ENCODE measurements around the gene ARFGEF2.
"Not testable (repeated sequence)": the region's sequence is repeated elsewhere in the genome, so short reads cannot be mapped to it uniquely, and the experiment has no call there.

The ARFGEF2 gene

GRCh38 chr20:48957533-48957932 lies 36.0 kb downstream of the ARFGEF2 start:
- no peak for DNase-seq

GRCh38 chr20:48958743-48959142 lies 37.2 kb downstream of the ARFGEF2 start:
- DNase-seq = no peak

GRCh38 chr20:48959899-48960550 lies 38.5 kb downstream of the ARFGEF2 start:
- no peak for DNase-seq

- DNase-seq = no peak
These were observed 40.9 kb downstream of the ARFGEF2 start for GRCh38 chr20:48962421-48962820.

DNA sequence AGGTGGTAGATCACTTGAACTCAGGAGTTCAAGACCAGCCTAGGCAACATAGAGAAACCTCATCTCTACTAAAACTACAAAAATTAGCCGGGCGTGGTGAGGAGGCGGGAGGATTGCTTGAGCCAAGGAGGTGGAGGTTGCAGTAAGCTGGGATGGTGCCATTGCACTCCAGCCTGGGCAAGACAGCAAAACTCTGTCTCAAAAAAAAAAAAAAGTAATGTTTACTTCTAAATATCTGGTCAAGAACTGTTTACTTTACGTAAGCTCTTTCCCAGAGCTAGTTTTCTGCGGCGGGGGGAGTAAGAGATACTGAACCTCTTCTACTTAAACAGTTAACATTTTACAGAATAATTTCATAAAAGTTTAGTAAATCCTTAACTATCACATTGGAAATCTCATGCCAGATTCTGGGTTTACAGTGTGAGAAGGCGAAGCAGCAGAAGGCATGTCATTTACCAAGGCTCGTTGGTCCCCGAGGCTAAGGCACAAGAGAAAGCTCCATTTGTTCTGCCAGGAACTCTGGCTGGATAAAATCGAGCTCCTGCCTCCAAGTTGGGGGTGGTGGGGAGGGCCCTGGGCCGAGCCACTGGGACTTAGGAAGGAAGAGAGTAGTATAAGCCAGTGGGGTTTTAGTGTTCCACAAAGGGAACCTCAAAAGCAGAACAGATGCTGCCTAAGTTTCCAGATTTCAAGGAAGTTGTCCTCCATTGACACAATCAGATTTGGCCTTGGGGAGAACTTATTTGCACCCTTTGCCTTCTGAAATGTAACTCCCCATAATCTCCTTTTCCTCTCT lies 41.7 kb downstream of the ARFGEF2 start:
- DNase-seq = no peak

GRCh38 chr20:48965189-48965910 lies 43.8 kb downstream of the ARFGEF2 start:
- no peak for DNase-seq

DNA sequence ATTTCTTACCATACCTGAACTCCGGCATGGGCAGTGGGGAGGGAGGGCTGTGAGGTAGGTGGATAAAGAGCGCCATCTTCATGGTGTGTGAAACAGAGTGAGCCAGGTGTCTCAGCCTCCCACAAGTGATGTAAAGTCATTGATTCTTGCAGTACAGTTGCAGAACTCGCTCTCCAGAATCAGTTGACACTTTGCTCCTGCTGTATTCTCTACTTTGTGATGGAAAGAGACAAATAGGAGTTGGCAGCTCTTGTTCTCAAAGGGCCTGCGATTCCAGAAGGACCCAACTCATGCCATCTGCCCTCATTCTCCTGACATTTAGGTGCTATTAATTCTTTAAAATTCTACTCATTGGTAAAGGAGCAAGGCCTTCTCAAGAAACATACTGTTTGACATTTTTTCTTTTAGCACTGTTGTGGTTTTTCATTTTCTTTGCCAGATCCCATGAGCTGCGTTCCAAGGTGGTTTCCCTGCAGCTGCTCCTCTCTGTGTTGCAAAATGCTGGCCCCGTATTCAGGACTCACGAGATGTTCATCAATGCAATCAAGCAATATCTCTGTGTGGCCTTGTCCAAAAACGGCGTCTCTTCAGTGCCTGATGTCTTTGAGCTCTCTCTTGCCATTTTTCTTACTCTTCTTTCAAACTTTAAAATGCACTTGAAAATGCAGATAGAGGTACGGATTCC lies 49.3 kb downstream of the ARFGEF2 start:
- no peak for DNase-seq

DNA sequence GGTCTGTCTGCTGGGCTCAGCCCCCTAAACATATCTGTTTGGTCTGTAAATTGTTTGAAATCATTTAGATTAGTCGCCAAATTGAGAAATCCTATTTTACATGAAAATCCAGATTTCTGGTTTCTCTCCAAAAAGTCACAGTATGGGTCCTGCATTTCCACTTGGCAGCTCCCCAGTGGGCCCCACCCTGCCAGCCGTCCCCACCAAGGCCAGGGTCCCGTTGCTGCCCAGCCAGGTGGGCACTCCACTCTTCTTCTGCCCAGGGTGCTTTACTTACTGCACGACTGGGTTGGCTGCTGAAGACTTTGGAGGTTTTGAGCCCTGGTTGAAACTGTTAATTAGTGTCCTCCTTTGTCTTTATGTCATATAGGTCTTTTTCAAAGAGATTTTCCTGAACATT lies 50.4 kb downstream of the ARFGEF2 start:
- DNase-seq = no peak

- no peak for DNase-seq
These were observed 51.3 kb downstream of the ARFGEF2 start for GRCh38 chr20:48972816-48973215.

GRCh38 chr20:48975955-48976354 lies 54.4 kb downstream of the ARFGEF2 start:
- DNase-seq = no peak

- DNase-seq = not testable (repeated sequence)
These were observed 58.5 kb downstream of the ARFGEF2 start for GRCh38 chr20:48979980-48980379.

- DNase-seq = no peak
These were observed 62.2 kb downstream of the ARFGEF2 start for GRCh38 chr20:48983423-48984400.

DNA sequence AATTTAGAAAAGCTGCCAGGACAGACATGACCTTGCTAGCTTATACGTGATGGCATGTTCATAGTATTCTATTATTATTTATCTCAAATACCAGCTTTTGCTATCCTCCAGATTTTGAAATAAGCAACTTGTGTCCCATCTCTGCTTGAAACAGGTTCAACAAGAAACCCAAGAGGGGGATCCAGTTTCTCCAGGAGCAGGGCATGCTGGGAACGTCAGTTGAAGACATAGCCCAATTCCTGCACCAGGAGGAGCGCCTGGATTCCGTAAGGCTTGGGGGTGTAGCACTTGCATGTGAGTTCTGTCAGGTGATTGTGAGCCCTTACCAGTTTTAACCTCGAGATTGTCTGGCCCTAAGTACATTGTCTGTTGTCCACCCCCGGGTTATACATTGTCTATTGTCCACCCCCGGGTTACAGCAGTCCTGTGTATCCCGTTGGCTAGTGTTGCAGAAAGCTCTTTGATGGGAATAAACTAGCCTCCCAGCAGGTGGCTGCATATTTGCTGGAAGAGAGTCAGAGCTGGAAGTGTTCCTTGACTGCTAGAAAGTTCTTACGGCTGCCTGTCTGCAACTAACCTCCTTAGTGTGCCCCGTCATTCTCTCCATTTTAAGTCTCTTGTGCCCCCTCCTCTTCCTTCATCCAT lies 63.2 kb downstream of the ARFGEF2 start:
- DNase-seq = no peak

GRCh38 chr20:48986899-48987298 lies 65.4 kb downstream of the ARFGEF2 start:
- DNase-seq = no peak

- DNase-seq = no peak
These were observed 69.0 kb downstream of the ARFGEF2 start for GRCh38 chr20:48990467-48990866.

DNA sequence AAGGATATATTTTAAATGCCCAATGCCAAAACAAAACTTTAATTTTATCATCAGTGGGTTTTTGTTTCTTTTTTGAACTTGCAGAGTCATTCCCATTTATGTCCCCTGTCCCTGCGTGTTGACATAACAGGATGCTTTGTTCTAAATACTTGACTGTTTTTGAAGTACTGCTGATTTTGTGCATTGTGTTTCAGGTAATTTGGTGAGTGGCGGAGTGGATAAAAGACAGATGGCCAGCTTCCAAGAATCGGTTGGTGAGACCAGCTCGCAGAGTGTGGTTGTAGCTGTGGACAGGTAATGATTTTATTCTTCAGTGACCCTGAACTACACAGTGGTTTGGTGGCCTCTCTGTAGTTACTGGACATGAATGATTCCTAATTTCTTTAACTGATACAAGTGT lies 74.1 kb downstream of the ARFGEF2 start:
- peak; percentile 92 for DNase-seq

- peak; percentile 77 for DNase-seq
These were observed 78.7 kb downstream of the ARFGEF2 start for GRCh38 chr20:48999890-49000870.

- no peak for DNase-seq
These were observed 80.2 kb downstream of the ARFGEF2 start for GRCh38 chr20:49001741-49002140.

GRCh38 chr20:49006446-49006980 lies 85.0 kb downstream of the ARFGEF2 start:
- DNase-seq = no peak
